HL-60 (cell line): ENCODE measurements around the gene TMEM101.

Experiments used
- DNase-seq, 2 experiments: peaks; one replicate each; pipeline ENCODE4 v3.0.0-alpha.2; 2010 to 2020; ENCODE audit warnings: low read depth in 1 of 2, low spot score in 1 of 2
- H3K27ac ChIP-seq: fragments of 250-450 bp; sonication (Bioruptor Pico); replicated peaks from 2 replicates; pipeline ENCODE4 v1.5.1; 2020; ENCODE audit warnings: mild to moderate bottlenecking, moderate library complexity
- H3K27me3 ChIP-seq: fragments of 250-450 bp; sonication (Bioruptor Pico); 2 replicates; pipeline ENCODE4 v1.5.1; 2021; ENCODE audit warnings: mild to moderate bottlenecking, moderate library complexity; ENCODE audit not compliant: insufficient read depth, poor library complexity, severe bottlenecking
- H3K4me3 ChIP-seq: replicated peaks from 2 replicates; pipeline ENCODE4 v1.5.1; 2011; ENCODE audit warnings: mild to moderate bottlenecking, control low read depth, low read length; ENCODE audit not compliant: insufficient read depth
- CTCF ChIP-seq: IDR thresholded peaks from one replicate; pipeline ENCODE4 v1.5.1; 2011; ENCODE audit warnings: low read length, control low read depth, inconsistent platforms; ENCODE audit not compliant: insufficient read depth
- GABPA ChIP-seq: IDR thresholded peaks from 2 replicates; pipeline ENCODE4 v1.6.1; 2012; ENCODE audit warnings: low read depth
- POLR2AphosphoS5 ChIP-seq: IDR thresholded peaks from 2 replicates; pipeline ENCODE4 v1.6.1; 2012; ENCODE audit warnings: low read depth
- REST ChIP-seq: IDR thresholded peaks from 2 replicates; pipeline ENCODE4 v1.6.1; 2012; ENCODE audit warnings: low read depth; ENCODE audit not compliant: insufficient replicate concordance
- SPI1 ChIP-seq: IDR thresholded peaks from 2 replicates; pipeline ENCODE4 v1.6.1; 2012; ENCODE audit warnings: low read depth, mild to moderate bottlenecking, borderline replicate concordance

The TMEM101 gene

DNA sequence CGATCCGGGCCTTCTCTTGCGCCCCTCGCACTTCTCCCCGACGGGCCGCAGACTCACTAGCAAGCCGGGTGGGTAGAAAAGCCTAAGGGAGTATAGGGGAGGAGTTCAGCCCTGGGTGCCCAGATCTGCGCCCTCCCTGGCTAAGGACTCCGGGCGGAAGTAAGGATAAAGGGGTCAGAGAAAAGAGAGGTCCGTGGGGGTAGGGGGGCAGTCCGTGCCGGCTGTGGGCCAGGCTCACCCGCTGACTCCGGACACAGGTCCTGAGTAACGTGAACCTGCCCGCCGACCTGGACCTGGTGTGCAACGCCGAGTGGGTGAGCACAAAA, 8.5 kb downstream of the TMEM101 start:
- DNase-seq: no peak
- peak overlapping the region; percentile 49 for H3K4me3 ChIP-seq
- peaks cover 42% of the 10 kb centered on the region for H3K27me3 ChIP-seq
- TF ChIP-seq GABPA (no peak), SPI1 (no peak), REST (no peak), POLR2AphosphoS5 (no peak), CTCF (no peak)
- H3K27ac ChIP-seq: no peak overlapping the region

GRCh38 chr17:44005527-44006271, 9.1 kb downstream of the TMEM101 start:
- Histone ChIP-seq H3K27ac (no peak overlapping the region), H3K27me3 (peaks cover 42% of the 10 kb centered on the region), H3K4me3 (peak overlapping the region; percentile 49)
- TF ChIP-seq GABPA: no peak
- DNase-seq: peak in 1 of 2 experiments; percentile 14

DNA sequence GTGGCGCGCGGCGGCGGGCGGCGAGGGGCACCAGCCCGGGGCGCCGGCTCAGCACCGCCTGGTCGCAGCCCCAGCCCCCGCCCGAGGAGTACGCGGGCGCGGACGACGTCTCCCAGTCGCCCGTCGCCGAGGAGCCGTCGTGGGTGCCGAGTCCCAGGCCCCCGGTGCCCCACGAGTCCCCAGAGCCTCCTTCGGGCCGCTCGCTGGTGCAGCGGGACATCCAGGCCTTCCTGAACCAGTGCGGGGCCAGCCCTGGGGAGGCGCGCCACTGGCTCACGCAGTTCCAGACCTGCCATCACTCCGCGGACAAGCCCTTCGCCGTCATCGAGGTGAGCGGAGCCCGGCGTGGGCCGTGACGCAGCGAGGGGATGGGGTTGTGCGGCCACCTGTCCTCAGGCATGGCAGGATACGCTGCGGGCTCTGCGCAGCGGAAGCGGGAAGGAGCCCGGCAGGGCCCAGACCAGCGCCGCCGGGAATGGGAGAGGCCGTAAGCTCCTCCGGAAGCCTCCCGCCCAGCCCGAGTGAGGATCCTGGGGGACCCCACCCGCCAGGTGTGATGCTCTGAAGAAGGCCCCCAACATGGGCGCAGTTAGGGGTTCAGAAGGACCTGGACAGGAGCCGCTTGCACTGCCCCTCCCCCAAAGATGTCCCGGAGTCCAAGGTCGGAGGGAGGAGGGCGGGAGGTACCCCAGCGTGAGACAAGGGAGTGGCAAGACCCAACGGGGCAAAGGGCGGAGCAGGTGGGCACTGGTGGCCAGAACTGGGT, 9.8 kb downstream of the TMEM101 start:
- Histone ChIP-seq H3K4me3 (no peak overlapping the region), H3K27me3 (peaks cover 42% of the 10 kb centered on the region), H3K27ac (no peak overlapping the region)
- TF ChIP-seq POLR2AphosphoS5 (no peak), SPI1 (no peak), REST (no peak), GABPA (no peak), CTCF (no peak)
- no peak for DNase-seq

DNA sequence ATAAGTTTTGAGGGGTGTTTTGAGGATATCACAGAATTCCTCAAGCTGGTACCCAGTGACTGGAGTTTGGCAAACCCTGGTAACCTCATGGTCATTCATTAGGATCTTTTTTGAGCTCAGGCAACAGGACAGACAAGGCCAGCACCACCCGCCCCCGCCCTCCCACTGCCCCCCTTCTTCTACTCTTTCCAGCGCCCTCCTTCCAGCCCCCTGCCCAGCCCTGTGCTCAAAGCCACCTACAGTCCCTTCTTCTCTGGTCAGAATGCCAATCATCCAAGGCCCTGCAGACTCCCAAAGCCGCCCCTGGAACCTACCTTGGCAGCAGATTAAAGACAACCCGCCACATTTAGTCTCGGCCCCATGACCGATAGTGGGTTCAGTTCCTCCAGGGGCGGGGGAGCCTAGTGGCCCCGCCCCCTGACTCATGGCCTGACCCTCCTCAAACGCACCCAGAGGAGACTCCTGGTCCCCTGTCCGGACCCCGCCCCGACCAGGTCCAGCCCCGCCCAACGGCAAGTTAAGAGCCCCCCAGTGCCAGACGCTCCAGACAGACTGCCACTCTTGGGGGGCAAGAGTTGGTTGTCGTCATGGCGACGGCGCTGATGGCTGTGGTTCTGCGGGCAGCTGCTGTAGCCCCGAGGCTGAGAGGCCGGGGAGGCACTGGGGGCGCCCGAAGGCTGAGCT, 10.5 kb downstream of the TMEM101 start, which contains the start of gene NAGS:
NAGS (plus strand) TSS at position 546 of the 684 bp plus-strand sequence; CDS start at position 588, 42 bp downstream.
- DNase-seq: no peak
- H3K4me3 ChIP-seq: no peak within 1 kb of the TSS
- no peak within 1 kb of the TSS for H3K27ac ChIP-seq
- H3K27me3 ChIP-seq: peaks cover 42% of the 10 kb centered on the region
- no peak for TF ChIP-seq CTCF
- no peak for TF ChIP-seq REST
- TF ChIP-seq GABPA: no peak
- no peak for TF ChIP-seq SPI1
- TF ChIP-seq POLR2AphosphoS5: no peak
